ENCODE data around the gene PTRHD1.
"Not testable (repeated sequence)": the region's sequence is repeated elsewhere in the genome, so short reads cannot be mapped to it uniquely, and the experiment has no call there.

The PTRHD1 gene, protein sequence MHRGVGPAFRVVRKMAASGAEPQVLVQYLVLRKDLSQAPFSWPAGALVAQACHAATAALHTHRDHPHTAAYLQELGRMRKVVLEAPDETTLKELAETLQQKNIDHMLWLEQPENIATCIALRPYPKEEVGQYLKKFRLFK

GRCh38 chr2:24792874-24793760 is at the start of gene PTRHD1, which contains the start of gene CENPO:
Gene PTRHD1, minus strand, starts transcription at chr2:24793391. Its CDS starts 14 bp downstream, at chr2:24793377.
Gene CENPO, plus strand, starts transcription at chr2:24793425. Its CDS starts 495 bp downstream, at chr2:24793920.
- DNase-seq, result peak; percentile 94

DNA sequence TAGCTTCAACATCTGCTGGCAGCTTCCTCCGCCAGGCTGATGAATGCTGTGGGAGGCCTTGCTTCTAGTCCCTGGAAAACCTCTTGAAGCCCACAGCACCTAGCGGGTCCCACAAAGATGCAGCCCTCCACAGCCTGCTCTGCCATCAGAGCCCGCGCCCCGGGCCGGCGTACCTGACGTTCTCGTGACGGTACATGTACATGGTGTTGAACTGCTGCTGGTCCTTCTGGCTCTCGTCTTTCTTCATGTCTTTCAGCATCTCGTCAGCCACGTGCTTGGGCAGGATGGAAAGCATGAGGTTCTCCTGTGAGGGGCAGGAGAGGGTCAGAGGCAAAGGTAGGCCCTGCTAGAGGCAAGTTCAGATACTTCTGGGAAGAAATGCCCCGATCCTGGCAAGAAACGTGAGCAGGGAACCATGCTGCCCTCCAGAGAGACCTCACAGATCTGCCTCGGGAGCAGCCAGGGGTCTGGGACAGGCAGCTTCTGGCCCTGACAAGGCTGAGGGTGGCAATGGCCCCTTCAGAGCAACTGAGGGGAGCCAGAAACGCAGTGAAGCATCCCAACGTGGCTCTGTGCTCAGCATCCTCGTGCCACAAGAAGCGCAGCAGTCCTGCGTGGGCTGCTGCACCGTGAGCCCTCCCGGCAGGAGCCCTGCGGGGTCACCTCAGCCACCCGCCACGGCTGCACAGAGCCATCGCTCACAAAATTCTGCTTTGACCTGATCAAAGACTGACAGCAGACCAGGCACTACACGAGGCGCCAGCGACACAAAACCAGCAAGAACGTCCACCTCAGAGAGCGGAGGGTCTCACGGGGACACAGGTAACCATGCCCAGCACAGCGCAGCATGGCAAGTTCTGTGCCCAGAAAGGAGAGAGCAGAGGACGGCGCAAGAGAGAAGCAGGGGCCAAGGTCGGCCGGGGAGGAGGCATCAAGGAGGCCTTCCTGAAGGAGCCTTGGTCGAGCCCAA is 49.2 kb upstream of the PTRHD1 start:
- no peak for DNase-seq

DNA sequence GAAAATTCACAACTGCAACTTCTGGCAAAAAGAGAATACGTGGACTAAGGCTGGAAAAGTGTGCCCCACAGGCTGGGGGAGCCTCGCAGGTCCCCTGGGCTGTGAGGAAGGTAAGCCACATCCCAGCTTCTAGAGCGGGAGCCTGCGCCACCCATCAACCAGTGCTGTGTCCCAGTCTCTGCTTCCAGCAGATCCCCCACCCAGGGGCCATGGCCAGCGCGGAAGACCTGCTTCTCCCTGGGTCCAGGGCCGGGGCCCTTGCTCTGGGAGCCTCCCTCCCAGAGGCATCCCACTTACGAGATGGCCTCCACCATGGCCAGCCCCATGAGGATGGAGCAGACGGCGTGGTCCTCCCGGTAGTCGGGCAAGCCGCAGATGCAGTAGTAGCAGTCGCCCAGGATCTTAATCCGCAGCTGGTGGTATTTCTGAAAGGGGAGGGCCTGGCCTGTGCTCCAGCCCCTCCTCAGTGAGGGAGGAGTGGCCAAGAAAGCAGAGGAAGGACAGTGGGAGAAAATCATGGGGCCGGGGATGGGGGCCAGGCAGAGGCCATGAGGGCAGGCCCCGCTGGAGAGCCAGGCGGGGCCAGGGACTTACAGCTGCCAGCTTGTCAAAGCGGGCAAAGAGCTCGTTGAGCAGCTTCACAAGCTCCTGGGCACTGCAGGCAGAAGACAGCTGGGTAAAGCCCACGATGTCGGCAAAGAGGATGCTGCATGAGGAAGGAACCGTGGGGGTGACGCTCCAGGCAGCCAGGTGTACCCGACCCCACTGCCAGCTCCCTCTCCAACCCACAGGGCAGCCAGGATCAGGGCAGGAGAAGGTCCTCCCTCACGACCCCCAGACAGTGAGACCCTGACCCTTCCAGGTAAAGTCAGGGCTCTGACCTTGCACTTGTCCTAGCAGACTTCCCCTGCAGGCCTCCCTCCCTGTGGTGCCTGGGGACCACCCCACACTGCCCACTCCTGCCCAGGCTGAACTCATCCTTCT is 48.1 kb upstream of the PTRHD1 start:
- no peak for DNase-seq

DNA sequence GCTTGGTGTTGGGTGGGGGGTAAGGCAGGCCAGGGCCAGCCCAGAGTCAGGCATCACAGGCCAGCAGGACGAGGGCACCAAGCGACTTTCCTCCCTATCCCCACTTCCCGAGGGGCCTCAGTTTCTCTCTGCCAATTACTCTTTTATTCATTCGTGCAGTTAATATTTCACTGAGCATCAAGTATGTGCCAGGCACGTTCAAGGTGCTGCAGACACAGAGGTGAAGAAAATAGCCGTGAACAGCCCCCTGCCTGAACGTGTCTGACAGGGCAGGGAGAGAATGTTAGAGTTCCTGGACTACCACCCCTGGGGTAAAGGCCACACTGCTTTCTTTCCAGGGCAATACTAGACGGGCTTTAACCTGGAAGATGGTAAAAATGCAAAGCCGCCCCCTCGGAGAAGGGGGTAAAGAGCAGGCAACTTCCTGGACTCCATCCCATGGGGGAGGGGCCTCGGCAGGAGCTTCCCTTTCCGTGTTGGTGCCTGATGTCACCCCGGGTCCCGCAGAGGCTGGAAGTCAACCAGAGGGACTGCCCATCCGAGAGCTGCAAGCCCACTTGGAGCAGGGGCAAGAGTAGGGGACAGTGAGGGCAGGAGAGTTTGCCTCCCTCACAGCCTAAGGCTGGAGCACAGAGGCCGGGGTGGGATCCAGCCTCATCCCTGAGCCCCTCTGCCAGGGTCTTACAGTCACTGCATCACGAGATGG is 47.1 kb upstream of the PTRHD1 start:
- DNase-seq, result no peak

DNA sequence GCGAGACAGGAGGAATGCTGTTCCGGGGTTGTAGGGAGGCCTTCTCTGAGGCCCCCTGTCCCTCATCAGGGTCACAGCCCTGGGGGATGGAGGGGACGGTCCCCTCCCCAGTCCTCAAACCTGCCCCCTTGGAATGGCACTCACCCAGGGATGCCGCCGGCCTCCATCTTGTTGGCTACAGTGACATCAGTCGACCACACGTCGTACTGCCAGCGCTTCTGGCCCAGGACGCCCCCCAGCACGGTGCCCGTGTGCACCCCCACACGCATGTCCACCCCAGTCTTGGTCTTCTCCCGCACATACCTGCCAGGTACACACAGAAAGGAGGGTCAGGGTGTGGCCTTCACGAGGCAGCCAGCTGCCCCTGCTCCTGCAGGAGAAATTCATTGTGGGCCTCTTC is 46.5 kb upstream of the PTRHD1 start:
- DNase-seq, result no peak

DNA sequence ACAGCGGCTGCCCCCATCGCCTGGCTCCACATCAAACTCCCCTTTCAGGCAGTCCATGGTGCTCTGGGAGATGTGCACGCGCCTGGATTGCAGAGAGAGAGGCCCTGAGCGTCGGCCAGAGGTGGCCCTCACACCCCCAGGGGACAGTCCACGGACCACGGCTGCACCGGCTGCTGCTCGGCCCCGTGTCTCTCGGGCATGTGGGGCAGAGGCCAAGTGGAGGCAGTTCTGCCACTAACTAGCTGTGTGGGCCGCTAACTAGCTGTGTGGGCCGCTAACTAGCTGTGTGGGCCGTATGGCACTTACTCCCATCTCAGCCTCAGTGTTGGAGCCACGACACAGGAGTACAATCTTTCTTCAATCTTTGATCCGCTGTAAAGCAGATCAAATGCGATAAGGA is 45.4 kb upstream of the PTRHD1 start:
- no peak for DNase-seq

DNA sequence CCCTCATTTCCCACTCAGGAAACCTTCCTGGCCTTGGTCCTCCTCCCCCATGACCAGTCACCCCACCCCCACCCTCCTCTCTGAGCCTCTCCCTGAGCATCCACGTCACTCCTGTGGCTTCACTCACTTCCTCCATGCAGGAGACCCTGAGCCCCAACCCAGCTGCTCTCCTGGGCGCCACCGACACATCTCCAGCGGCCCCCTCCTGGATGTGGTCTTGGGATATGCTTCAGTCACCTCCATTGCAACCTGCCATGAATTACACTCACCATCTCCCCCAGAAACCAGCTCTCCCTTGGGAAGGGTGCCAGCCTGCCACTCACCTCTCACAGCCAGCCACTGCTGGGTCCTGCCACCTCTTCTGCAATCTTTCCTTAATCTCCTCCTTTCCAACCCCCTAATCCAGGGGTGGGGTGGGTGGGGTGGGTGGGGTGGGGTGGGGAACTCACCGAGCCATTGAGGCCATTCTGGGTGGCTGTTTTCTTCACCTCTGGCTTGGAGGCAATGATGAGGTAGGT is 44.9 kb upstream of the PTRHD1 start:
- DNase-seq, result no peak

DNA sequence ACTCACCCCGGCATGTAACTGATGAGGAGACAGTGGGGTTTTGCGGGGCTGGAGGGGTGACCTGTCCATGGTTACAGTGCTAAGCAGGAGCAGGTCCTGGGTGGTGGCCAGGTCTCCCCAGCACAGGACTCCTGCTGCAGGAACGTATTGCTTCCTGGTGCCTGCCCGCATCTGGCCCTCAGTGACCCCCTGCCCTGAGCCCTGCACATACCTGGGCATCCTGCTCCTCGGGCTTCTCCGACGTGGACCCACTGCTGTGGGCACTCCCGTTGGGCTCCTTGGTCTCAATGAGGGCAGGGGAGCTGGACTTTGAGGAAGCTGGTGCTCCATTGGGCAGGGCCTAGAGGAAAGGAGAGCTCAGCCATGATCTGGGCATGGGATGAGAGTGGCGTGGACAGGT is 43.5 kb upstream of the PTRHD1 start:
- no peak for DNase-seq

DNA sequence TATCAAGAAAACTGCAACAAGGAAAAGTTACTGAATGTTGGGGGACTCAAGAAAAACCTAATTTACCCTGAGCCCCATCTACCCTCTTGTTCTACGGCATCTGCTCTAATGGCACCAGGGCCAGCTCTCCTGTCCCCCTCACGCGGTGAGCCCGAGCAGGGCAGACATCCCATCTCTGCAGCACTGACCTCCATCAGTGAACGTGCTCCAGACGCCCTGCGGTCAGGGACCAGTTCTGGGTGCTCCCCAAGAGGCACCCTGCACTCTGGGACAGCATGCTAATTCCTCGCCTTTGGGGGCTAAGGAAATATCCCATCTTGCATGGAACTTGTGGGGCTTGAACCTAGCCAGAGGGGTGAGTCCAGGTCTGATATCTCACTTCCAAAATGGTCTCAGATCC is 43.0 kb upstream of the PTRHD1 start:
- no peak for DNase-seq

- DNase-seq, result not testable (repeated sequence)
These were observed 42.2 kb upstream of the PTRHD1 start for GRCh38 chr2:24835411-24835810.

GRCh38 chr2:24834733-24835395 is 41.7 kb upstream of the PTRHD1 start:
- DNase-seq, result no peak

- no peak for DNase-seq
These were observed 40.9 kb upstream of the PTRHD1 start for GRCh38 chr2:24833821-24834732.

DNA sequence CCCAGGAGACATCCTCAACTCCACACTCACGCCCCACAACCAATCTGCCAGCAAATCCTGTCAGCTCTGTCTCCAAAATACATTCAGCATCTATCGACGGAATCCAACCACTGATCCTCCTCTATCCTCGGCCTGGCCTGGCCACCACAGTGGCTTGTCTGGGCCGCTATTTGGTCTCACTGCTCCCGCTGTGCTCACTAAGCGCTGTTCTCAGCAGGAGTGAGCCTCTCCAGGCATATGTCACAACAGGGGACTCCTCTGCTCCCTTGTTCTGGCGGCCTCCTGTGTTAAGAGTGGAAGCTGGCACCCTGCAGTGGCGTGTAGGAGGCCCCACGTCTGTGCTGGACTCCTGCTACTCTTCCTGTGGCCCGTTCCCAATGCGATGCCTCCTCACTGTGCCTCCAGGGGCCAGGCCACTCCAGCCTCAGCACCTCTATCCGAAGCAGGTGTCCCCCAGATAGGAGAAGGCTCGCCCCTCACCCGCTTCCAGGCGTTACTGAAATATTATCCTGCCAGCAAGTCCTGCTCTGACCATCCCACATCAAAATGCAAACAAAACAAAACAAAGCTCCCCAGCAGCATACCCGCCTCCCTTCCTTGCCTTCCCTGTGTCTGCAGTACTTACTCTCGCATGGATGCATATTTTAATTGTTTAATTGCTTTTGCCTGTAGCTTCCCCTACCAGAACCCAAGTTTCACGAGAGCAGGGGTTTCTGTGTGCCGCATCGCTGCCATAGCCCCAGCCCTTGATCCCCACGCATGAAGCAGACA is 39.9 kb upstream of the PTRHD1 start:
- no peak for DNase-seq

- no peak for DNase-seq
These were observed 39.3 kb upstream of the PTRHD1 start for GRCh38 chr2:24832521-24832920.

- no peak for DNase-seq
These were observed 38.9 kb upstream of the PTRHD1 start for GRCh38 chr2:24832073-24832461.

DNA sequence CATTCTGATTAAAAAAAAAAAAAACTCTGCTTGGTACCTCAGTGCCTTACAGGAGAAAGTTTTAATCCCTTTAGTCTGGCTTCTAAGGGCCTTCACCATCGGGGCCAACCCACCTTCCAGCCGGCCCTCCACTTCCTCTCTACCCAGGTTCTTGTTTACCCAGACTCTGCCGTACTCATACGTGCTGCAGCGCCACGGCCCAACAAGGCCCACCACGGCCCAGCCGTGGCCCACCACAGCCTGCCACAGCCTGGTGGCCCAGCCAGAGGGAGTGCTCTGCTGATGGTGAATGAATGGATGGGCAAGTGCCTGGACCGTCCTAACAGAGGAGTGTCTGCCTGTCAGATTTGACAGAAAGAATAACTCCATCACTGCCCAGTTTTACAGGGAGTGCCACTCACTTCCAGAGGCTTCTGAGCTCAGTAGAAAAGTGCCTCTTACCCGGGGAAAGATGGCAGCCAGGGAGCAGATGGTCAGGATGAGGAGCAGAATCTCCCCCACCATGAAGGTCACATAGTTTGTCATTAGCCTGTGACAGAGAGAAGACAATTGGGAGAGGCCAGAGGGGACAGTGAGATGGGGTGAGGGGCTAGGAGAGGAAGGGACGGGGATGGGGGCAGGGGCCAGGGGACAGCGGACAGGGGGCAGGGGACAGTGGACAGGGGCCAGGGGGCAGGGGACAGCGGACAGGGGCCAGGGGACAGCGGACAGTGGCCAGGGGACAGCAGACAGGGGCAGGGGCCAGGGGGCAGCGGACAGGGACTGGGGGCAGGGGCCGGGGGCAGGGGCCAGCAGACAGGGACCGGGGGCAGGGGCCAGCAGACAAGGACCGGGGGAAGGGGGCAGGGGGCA is 38.3 kb upstream of the PTRHD1 start:
- DNase-seq, result no peak

GRCh38 chr2:24830786-24831185 is 37.6 kb upstream of the PTRHD1 start:
- no peak for DNase-seq

- no peak for DNase-seq
These were observed 37.2 kb upstream of the PTRHD1 start for GRCh38 chr2:24830351-24830750.

Data from NCI-H774 (cell line).